ENCODE data around the gene FBXL7. TPM values are rescaled to one million over a fixed set of nuclear protein-coding genes. Genes with fewer than 3 reads are reported as not detected.
"Not testable (repeated sequence)": the region's sequence is repeated elsewhere in the genome, so short reads cannot be mapped to it uniquely, and the experiment has no call there.

Gene FBXL7
- total RNA-seq, 1 experiment from 2014 or later: not detected

- in situ Hi-C loops (cut with HindIII; ENCODE audit: low pct_unique_long_range_greater_than_20kb, low sequenced_read_pairs) (no loop called here), intact Hi-C loops (cut with micrococcal nuclease; ENCODE audit: unreplicated experiment) (no loop called here)
- ChIA-PET CTCF (no interaction called here), POLR2A (no interaction called here)
- DNase-seq (ENCODE audit: low read depth, low spot score) (no peak), ATAC-seq (no peak)
- TF ChIP-seq POLR2AphosphoS5 (IDR thresholded peaks at IDR 0.05; ENCODE audit: low read depth, low read length): no peak
- no peak for TF ChIP-seq CTCF (IDR thresholded peaks at IDR 0.05)
- TF ChIP-seq TCF7L2 (IDR thresholded peaks at IDR 0.05; ENCODE audit: low read depth, low read length): no peak
- no peak for TF ChIP-seq REST (IDR thresholded peaks at IDR 0.05; ENCODE audit: insufficient read depth in 1 of 2, low read depth in 2 of 2, low read length in 1 of 2)
- no peak overlapping the region for H3K4me3 ChIP-seq (ENCODE audit: low read depth in 2 of 2, low read length in 2 of 2)
- BruUV-seq (replicated peaks): no TSS peak
- H3K36me3 ChIP-seq (ENCODE audit: control insufficient read depth, insufficient read depth, low read length): no peaks in the 10 kb centered on the region
- H3K27ac ChIP-seq (ENCODE audit: low read length): no peak overlapping the region
- no peaks in the 10 kb centered on the region; the same call in 1 of the 2 replicates for H3K9me3 ChIP-seq (ENCODE audit: control insufficient read depth, insufficient read depth, low read depth, low read length)
- no peaks in the 10 kb centered on the region for H3K4me1 ChIP-seq (ENCODE audit: control insufficient read depth, insufficient read depth, low read length)
- H3K27me3 ChIP-seq (ENCODE audit: control insufficient read depth, insufficient read depth, low read length): no peaks in the 10 kb centered on the region
Measured at GRCh38 chr5:15858326-15858725, 358.3 kb downstream of the FBXL7 start.

- BruUV-seq (replicated peaks): no TSS peak
- no peak for TF ChIP-seq CTCF (IDR thresholded peaks at IDR 0.05)
- TF ChIP-seq REST (IDR thresholded peaks at IDR 0.05; ENCODE audit: insufficient read depth in 1 of 2, low read depth in 2 of 2, low read length in 1 of 2): no peak
- no peak for TF ChIP-seq TCF7L2 (IDR thresholded peaks at IDR 0.05; ENCODE audit: low read depth, low read length)
- no peak for TF ChIP-seq POLR2AphosphoS5 (IDR thresholded peaks at IDR 0.05; ENCODE audit: low read depth, low read length)
- TF ChIP-seq SIN3A (IDR thresholded peaks at IDR 0.05; ENCODE audit: borderline replicate concordance, insufficient read depth, low read depth, low read length): no peak
- ChIA-PET POLR2A (no interaction called here), CTCF (no interaction called here)
- Histone ChIP-seq H3K36me3 (ENCODE audit: control insufficient read depth, insufficient read depth, low read length) (no peaks in the 10 kb centered on the region), H3K27ac (ENCODE audit: low read length) (no peak overlapping the region), H3K4me1 (ENCODE audit: control insufficient read depth, insufficient read depth, low read length) (no peaks in the 10 kb centered on the region), H3K4me3 (ENCODE audit: low read depth in 2 of 2, low read length in 2 of 2) (no peak overlapping the region), H3K27me3 (ENCODE audit: control insufficient read depth, insufficient read depth, low read length) (no peaks in the 10 kb centered on the region), H3K9me3 (ENCODE audit: control insufficient read depth, insufficient read depth, low read depth, low read length) (no peaks in the 10 kb centered on the region)
- in situ Hi-C loops (cut with HindIII; ENCODE audit: low pct_unique_long_range_greater_than_20kb, low sequenced_read_pairs): no loop called here
- DNase-seq (ENCODE audit: low read depth, low spot score) (no peak), ATAC-seq (no peak)
- intact Hi-C loops (cut with micrococcal nuclease; ENCODE audit: unreplicated experiment): no loop called here
Measured at GRCh38 chr5:15864536-15865215, 364.7 kb downstream of the FBXL7 start.

GRCh38 chr5:15872259-15872658 lies 372.3 kb downstream of the FBXL7 start:
- H3K4me1 ChIP-seq (ENCODE audit: control insufficient read depth, insufficient read depth, low read length); H3K27ac ChIP-seq (ENCODE audit: low read length); H3K36me3 ChIP-seq (ENCODE audit: control insufficient read depth, insufficient read depth, low read length); ATAC-seq; BruUV-seq (replicated peaks); POLR2A ChIA-PET; CTCF ChIA-PET; H3K4me3 ChIP-seq (ENCODE audit: low read depth in 2 of 2, low read length in 2 of 2); H3K27me3 ChIP-seq (ENCODE audit: control insufficient read depth, insufficient read depth, low read length); DNase-seq (ENCODE audit: low read depth, low spot score); H3K9me3 ChIP-seq (ENCODE audit: control insufficient read depth, insufficient read depth, low read depth, low read length); intact Hi-C loops (cut with micrococcal nuclease; ENCODE audit: unreplicated experiment); in situ Hi-C loops (cut with HindIII; ENCODE audit: low pct_unique_long_range_greater_than_20kb, low sequenced_read_pairs): not testable (repeated sequence)

Measured in Panc1 (cell line).